Stimulated activated naive CD8-positive, alpha-beta T cell treated with anti-CD3 and anti-CD28 coated beads, Interleukin-15, amount 100 ng/mL, for 72 hours (primary cell): Measurements from ENCODE around the gene PCDH19.
A peak's percentile ranks its signal among the peaks of the same experiment; 100 is the strongest.
"Not testable (repeated sequence)": the region's sequence is repeated elsewhere in the genome, so short reads cannot be mapped to it uniquely, and the experiment has no call there.

ENCODE experiments used
- ATAC-seq: fragments of 150-1000 bp; cut with Tn5 transposase; 2 replicates; pipeline ENCODE4 v1.10.0; 2021; ENCODE audit warnings: mild to moderate bottlenecking, moderate library complexity
- DNase-seq, 2 donors: peaks; one replicate each; pipeline ENCODE4 v3.0.0; 2021 to 2022
- H3K27ac Mint-ChIP-seq, 2 donors: one replicate each; pipeline ENCODE4 v1.8.0; 2022; ENCODE audit warnings: mild to moderate bottlenecking in 2 of 2, mixed read lengths in 2 of 2, moderate library complexity in 2 of 2
- H3K27me3 Mint-ChIP-seq: one replicate; pipeline ENCODE4 v1.8.0; 2022; ENCODE audit warnings: mixed read lengths
- H3K4me1 Mint-ChIP-seq: one replicate; pipeline ENCODE4 v1.8.0; 2022; ENCODE audit warnings: mild to moderate bottlenecking, mixed read lengths
- H3K4me3 Mint-ChIP-seq, 2 donors: one replicate each; pipeline ENCODE4 v1.8.0; 2022; ENCODE audit warnings: mild to moderate bottlenecking in 2 of 2, mixed read lengths in 2 of 2, moderate library complexity in 1 of 2
- H3K9me3 Mint-ChIP-seq, 2 donors: one replicate each; pipeline ENCODE4 v1.8.0; 2022; ENCODE audit warnings: mixed read lengths in 2 of 2

The PCDH19 gene

GRCh38 chrX:100409610-100410590 is at the start of gene PCDH19:
Gene PCDH19 (minus strand): TSS chrX:100410273. CDS start chrX:100408597, 1,676 bp downstream.
- H3K27ac Mint-ChIP-seq: peak within 1 kb of the TSS in 1 of 2 donors; percentile 72
- H3K27me3 Mint-ChIP-seq: peaks cover 95% of the 10 kb centered on the region
- ATAC-seq (peak; percentile 75), DNase-seq (peak; percentile 35 to 45)
- peaks cover 21% of the 10 kb centered on the region for H3K4me1 Mint-ChIP-seq
- peak within 1 kb of the TSS; percentile 58 to 81 for H3K4me3 Mint-ChIP-seq
- no peaks in the 10 kb centered on the region for H3K9me3 Mint-ChIP-seq

GRCh38 chrX:100449696-100450608 is 39.9 kb upstream of the PCDH19 start:
- DNase-seq (no peak), ATAC-seq (no peak)
- Mint-ChIP-seq H3K4me3 (no peak overlapping the region), H3K4me1 (no peaks in the 10 kb centered on the region), H3K9me3 (no peaks in the 10 kb centered on the region), H3K27ac (no peak overlapping the region), H3K27me3 (peaks cover 8% of the 10 kb centered on the region)

- Mint-ChIP-seq H3K27ac (no peak overlapping the region), H3K4me3 (no peak overlapping the region), H3K4me1 (no peaks in the 10 kb centered on the region), H3K27me3 (peaks cover 8% of the 10 kb centered on the region), H3K9me3 (no peaks in the 10 kb centered on the region)
- DNase-seq (peak in 1 of 2 donors; percentile 10), ATAC-seq (no peak)
These were observed 37.8 kb upstream of the PCDH19 start for GRCh38 chrX:100447655-100448397.

- no peaks in the 10 kb centered on the region for H3K4me1 Mint-ChIP-seq
- ATAC-seq (no peak), DNase-seq (no peak)
- no peaks in the 10 kb centered on the region for H3K9me3 Mint-ChIP-seq
- H3K27ac Mint-ChIP-seq: no peak overlapping the region
- H3K27me3 Mint-ChIP-seq: peaks cover 1% of the 10 kb centered on the region
- no peak overlapping the region for H3K4me3 Mint-ChIP-seq
These were observed 35.5 kb upstream of the PCDH19 start for GRCh38 chrX:100445593-100445992.

- not testable (repeated sequence) for H3K9me3 Mint-ChIP-seq, DNase-seq, H3K27ac Mint-ChIP-seq, H3K4me3 Mint-ChIP-seq, H3K4me1 Mint-ChIP-seq, H3K27me3 Mint-ChIP-seq, ATAC-seq
These were observed 31.2 kb upstream of the PCDH19 start for GRCh38 chrX:100441321-100441720.

GRCh38 chrX:100440006-100440405 is 29.9 kb upstream of the PCDH19 start:
- no peak for DNase-seq
- Mint-ChIP-seq H3K9me3 (no peaks in the 10 kb centered on the region), H3K4me1 (no peaks in the 10 kb centered on the region), H3K27ac (no peak overlapping the region), H3K4me3 (no peak overlapping the region), H3K27me3 (no peaks in the 10 kb centered on the region)
- ATAC-seq: no peak

GRCh38 chrX:100435726-100436125 is 25.7 kb upstream of the PCDH19 start:
- ATAC-seq: no peak
- Mint-ChIP-seq H3K4me1 (no peaks in the 10 kb centered on the region), H3K9me3 (no peaks in the 10 kb centered on the region), H3K27ac (no peak overlapping the region), H3K4me3 (no peak overlapping the region), H3K27me3 (no peaks in the 10 kb centered on the region)
- no peak for DNase-seq

GRCh38 chrX:100424012-100424411 is 13.9 kb upstream of the PCDH19 start:
- ATAC-seq (no peak), DNase-seq (no peak)
- H3K4me3 Mint-ChIP-seq: no peak overlapping the region
- no peak overlapping the region for H3K27ac Mint-ChIP-seq
- H3K9me3 Mint-ChIP-seq: no peaks in the 10 kb centered on the region
- no peaks in the 10 kb centered on the region for H3K27me3 Mint-ChIP-seq
- H3K4me1 Mint-ChIP-seq: no peaks in the 10 kb centered on the region

GRCh38 chrX:100418556-100418955 is 8.5 kb upstream of the PCDH19 start:
- H3K27me3 Mint-ChIP-seq: peaks cover 30% of the 10 kb centered on the region
- H3K4me3 Mint-ChIP-seq: no peak overlapping the region
- DNase-seq (no peak), ATAC-seq (no peak)
- no peaks in the 10 kb centered on the region for H3K4me1 Mint-ChIP-seq
- no peak overlapping the region for H3K27ac Mint-ChIP-seq
- H3K9me3 Mint-ChIP-seq: no peaks in the 10 kb centered on the region

GRCh38 chrX:100417681-100418080 is 7.6 kb upstream of the PCDH19 start:
- H3K4me3 Mint-ChIP-seq: no peak overlapping the region
- peaks cover 39% of the 10 kb centered on the region for H3K27me3 Mint-ChIP-seq
- no peak overlapping the region for H3K27ac Mint-ChIP-seq
- H3K9me3 Mint-ChIP-seq: no peaks in the 10 kb centered on the region
- DNase-seq (no peak), ATAC-seq (no peak)
- peaks cover 6% of the 10 kb centered on the region for H3K4me1 Mint-ChIP-seq

- H3K27ac Mint-ChIP-seq: no peak overlapping the region
- peaks cover 21% of the 10 kb centered on the region for H3K4me1 Mint-ChIP-seq
- peaks cover 81% of the 10 kb centered on the region for H3K27me3 Mint-ChIP-seq
- peak overlapping the region in 1 of 2 donors; percentile 48 for H3K4me3 Mint-ChIP-seq
- ATAC-seq (peak; percentile 63), DNase-seq (peak in 1 of 2 donors; percentile 18)
- H3K9me3 Mint-ChIP-seq: no peaks in the 10 kb centered on the region
These were observed 3.2 kb upstream of the PCDH19 start for GRCh38 chrX:100413229-100413628.

- DNase-seq (no peak), ATAC-seq (no peak)
- H3K4me3 Mint-ChIP-seq: peak overlapping the region in 1 of 2 donors; percentile 24
- H3K9me3 Mint-ChIP-seq: no peaks in the 10 kb centered on the region
- peaks cover 21% of the 10 kb centered on the region for H3K4me1 Mint-ChIP-seq
- no peak overlapping the region for H3K27ac Mint-ChIP-seq
- H3K27me3 Mint-ChIP-seq: peaks cover 93% of the 10 kb centered on the region
These were observed 2.0 kb upstream of the PCDH19 start for GRCh38 chrX:100411802-100412715.

GRCh38 chrX:100410901-100411801 is 1.1 kb upstream of the PCDH19 start:
- peaks cover 93% of the 10 kb centered on the region for H3K27me3 Mint-ChIP-seq
- H3K9me3 Mint-ChIP-seq: no peaks in the 10 kb centered on the region
- ATAC-seq (no peak), DNase-seq (no peak)
- no peak overlapping the region for H3K27ac Mint-ChIP-seq
- H3K4me3 Mint-ChIP-seq: peak overlapping the region; percentile 52 to 54
- peaks cover 21% of the 10 kb centered on the region for H3K4me1 Mint-ChIP-seq
